Bone marrow (tissue), 2 donors: ENCODE results near the gene S100A7A.
"Not testable (repeated sequence)": the region's sequence is repeated elsewhere in the genome, so short reads cannot be mapped to it uniquely, and the experiment has no call there.

Source experiments
- DNase-seq, 2 donors: peaks; one replicate each; lab custom pipeline; 2025; lab: John Stamatoyannopoulos, UW

The S100A7A gene

GRCh38 chr1:153422450-153423068 is 6.2 kb downstream of the S100A7A start:
- peak; percentile 27 to 68 for DNase-seq

DNA sequence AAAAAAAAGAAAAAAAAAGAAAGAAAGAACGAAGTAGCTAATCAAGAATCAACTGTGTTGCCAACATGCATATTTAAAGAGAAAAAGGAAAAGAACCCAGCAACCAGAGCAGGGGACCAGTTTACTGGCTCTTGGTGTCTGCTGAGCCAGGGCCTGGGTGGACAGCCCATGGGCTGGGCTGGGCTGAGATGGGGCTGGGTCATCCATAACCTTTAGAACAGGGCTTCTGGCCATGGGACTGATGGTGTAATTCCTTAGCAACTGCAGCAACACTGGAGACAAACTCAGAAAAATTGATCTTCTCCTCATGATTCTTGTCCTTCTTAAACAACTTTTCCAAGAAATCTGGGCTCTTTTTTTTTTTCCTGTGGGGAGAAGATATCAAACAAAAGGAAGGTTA is 10.5 kb downstream of the S100A7A start:
- DNase-seq, result no peak

GRCh38 chr1:153428073-153428638 is 11.8 kb downstream of the S100A7A start:
- DNase-seq, result no peak

- DNase-seq, result no peak
These were observed 12.5 kb downstream of the S100A7A start for GRCh38 chr1:153428791-153429190.

DNA sequence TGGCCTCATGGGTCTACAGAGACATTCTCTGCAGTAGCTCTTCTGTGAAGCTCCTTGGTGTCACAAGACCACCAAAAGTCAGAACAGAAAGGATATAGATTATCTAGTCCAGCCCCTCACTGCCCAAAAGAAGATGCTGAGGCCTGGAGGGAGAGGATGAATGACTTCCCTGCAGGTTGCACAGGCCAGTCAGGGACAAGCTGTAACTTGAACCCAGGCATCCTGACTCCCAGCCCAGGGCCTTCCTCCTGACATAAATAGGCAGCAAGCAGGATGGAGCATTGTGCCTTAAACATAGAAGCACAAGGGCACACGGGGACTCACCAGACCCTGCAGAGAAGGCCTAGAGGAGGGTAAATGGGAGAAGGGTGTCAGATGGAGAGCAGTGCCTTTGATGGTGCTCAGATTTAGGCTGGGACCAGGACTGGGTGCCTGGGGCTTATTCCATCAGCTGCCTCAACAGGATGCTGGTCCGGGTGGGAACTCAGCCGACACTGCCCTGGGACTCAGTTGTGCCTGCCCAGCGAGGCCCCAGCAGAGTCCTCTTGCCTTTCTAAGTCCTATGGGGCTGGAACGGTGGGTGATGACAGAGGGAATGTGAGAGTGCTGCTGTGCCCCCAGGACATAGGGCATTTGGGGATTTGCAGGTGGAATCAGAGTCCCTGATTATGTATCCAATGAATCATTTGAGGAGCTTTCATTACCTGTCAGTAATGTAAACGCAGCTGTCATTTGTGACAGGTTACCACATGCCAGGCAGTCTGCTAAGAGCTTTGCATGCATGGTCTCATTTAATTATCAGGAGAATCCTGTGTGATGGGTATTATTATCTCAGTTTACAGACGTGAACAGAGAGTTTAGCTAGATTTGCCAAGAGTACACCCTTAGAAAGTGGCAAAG is 13.2 kb downstream of the S100A7A start:
- DNase-seq, result no peak

- DNase-seq, result no peak
These were observed 13.8 kb downstream of the S100A7A start for GRCh38 chr1:153430166-153430553.

DNA sequence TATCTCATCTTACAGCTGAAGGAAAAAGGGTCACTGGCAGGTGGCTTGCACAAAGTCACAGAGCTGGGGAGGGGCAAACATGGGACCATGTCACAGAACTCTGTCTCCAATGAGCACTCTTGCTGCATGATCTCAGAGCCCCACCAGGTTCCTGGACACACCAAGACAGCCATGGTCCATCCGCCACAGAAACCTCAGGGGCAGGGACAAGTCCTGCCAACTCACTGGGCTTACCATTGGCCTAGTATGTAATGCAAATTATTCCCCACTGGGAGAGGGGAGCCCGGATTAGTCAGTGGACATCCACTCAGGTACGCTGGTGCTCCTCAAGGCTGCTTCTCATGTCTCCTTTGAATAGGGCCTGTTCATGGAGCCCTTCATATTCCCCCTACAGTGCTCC is 14.2 kb downstream of the S100A7A start:
- DNase-seq, result no peak

- DNase-seq, result no peak
These were observed 14.7 kb downstream of the S100A7A start for GRCh38 chr1:153431002-153431401.

- DNase-seq, result no peak
These were observed 15.1 kb downstream of the S100A7A start for GRCh38 chr1:153431427-153431826.

GRCh38 chr1:153431928-153432327 is 15.6 kb downstream of the S100A7A start:
- no peak for DNase-seq

- no peak for DNase-seq
These were observed 16.8 kb downstream of the S100A7A start for GRCh38 chr1:153432874-153433681.

DNA sequence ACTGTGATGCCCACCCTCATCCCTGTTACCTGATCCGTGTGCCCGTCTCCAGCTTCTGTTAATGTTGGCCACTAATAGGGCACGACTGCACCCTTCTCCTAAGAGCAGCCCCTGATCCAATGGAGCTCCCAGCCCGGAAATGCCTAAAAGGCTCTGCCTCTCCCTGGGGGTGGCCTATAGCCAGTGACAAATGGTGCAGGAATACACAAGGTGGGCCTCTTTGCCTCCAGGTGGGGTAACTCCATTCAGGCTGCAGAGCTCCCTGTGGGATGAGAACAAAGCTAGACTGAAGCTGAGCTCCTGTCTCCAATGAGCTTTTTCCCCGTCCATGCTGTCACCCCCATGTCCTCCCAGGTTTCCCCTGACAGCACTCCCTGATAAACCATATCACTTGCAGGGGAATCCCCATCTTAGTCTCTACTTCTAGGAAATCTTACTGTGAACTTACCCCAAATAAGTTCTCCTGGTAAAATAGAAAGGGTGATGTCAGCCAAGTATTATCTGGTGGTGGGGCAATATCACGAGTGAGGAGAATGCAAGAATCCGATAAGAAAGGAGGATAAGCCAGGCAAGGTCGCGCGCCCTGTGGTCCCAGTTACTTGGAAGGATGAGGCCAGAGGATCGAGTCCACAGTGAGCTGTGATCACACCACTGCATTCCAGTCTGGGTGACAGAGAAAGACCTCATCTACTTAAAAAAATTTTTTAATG is 18.6 kb downstream of the S100A7A start:
- no peak for DNase-seq

DNA sequence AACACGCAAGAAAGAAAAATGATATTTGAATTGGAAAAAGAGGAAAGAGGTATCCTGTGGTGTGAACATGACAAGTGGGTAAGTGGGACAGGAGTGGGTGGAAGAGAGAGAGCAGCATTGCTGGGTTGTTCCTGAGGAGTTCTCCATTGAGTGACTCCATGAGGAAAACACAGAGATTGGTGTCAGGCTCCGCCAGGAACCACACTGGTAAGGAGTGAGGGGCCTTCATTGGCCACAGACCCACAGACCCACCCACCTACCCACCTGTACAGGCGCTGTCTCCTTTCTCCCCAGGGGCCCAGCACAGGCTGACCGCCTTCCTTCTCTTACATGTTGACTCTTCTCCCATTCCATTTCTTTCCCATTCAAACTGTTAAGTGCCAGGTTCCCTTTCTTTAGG is 20.9 kb downstream of the S100A7A start:
- DNase-seq, result no peak

- DNase-seq, result no peak
These were observed 22.3 kb downstream of the S100A7A start for GRCh38 chr1:153438599-153438998.

- no peak for DNase-seq
These were observed 23.0 kb downstream of the S100A7A start for GRCh38 chr1:153439273-153439672.

DNA sequence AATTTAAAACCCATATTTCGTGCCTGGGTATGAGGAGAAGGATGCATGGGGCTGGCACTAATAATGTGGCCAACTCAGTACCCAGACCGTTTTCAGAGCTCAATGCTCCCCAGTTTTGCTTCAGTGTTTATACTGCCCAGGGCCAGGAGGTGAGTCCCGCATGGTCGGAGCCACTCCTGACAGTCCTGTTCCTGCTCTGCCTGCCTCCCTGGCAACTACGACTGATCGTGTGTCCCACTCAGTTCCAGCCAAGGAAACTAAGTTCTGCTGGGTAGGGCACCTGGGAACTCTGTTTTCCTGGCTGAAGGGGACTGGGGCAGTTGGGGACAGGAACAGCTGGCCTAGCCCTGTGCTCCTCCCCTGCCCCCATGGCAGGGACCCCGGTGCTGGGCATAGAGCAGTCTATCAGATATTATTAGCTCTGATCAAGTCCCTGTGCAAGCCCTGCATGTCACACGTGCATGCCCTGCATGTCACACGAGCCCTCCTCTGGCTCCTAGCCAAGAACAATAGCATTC is 25.0 kb downstream of the S100A7A start:
- no peak for DNase-seq

- DNase-seq, result no peak
These were observed 27.2 kb downstream of the S100A7A start for GRCh38 chr1:153443486-153443885.

GRCh38 chr1:153444078-153444477 is 27.8 kb downstream of the S100A7A start:
- no peak for DNase-seq

DNA sequence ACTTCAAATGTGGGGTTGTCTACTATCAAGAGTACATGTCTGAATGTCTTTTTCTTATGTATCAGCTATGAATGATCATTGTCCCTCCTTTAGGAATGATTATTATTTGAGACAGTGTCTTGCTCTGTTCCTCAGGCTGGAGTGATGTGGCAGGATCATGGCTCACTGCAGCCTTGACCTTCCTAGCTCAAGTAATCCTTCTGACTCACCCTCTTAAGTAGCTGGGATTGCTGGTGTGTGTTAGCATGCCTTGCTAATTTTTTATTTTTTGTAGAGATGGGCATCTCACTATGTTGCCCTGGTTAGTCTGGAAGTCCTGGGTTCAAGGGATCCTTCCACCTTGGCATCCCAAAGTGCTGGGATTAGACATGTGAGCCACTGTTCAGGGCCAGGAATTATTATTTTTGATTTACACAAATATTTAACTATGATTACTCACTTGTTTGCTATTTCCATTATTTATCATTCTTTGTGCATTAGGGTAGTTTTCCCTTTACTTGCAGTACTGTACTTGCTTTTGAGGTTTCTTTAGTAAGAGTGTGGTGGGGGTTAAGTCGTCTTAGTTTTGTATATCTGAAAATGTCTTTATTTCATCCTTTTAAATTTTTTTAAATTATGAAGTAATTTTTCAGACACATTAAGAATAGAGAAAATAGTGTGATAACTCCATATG is 31.3 kb downstream of the S100A7A start:
- DNase-seq, result no peak

DNA sequence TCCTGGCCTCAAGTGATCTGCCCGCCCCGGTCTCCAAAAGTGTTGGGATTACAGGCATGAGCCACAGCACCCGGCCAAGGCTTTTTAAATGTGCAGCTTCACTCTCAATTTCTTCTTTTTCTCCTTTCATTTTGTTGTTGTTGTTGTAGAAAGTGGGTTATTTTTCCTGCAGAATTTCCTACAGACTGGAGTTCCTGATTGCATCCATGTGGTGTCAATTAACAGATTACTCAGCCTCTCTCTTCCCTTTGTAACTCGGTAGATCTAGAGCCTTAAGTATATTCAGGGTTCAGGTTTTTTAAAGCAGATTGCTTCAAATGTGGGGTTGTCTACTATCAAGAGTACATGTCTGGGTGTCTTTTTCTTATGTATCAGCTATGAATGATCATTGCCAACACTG is 32.5 kb downstream of the S100A7A start:
- DNase-seq, result not testable (repeated sequence)

DNA sequence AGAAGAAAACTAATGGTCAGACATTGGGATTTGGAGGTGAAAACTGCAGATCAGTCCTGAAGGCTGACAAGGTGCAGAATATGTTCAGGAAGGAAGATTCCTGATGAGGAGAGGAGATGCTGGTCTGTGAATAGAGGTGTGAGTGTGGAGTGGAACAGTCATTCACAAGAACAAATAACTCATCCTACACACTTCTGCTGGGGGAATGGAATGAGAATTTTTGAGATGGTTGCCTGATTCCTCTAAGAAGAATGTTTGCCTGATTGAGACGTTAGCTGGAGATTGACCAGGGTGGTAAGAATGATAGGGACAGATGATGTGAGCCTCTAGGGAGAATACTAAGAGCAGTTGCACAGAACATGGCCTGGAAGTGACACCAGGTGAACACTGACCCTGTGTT is 40.1 kb downstream of the S100A7A start:
- DNase-seq, result no peak
